H1 (cell line): ENCODE results near the gene PTPRD. TPM values are rescaled to one million over a fixed set of nuclear protein-coding genes. Genes with fewer than 3 reads are reported as not detected.

Experiments
- CTCF ChIA-PET: fragments of 300-600 bp; sonication (Branson Sonifier 250); formaldehyde crosslinking; loops from one replicate; lab custom pipeline; 2021; ENCODE audit not compliant: partially characterized antibody; lab: Charles Lee
- POLR2A ChIA-PET: fragments of 300-600 bp; sonication (Branson Sonifier 250); formaldehyde crosslinking; loops from one replicate; lab custom pipeline; 2021; ENCODE audit warnings: inconsistent platforms; ENCODE audit not compliant: partially characterized antibody; lab: Charles Lee
- DNase-seq, 2 experiments: peaks; one replicate each; pipeline versions ENCODE4 v3.0.0 to v3.0.0-alpha.2; 2010 to 2022; ENCODE audit warnings: low spot score in 2 of 2, low read depth in 1 of 2, mixed read lengths in 1 of 2
- FAIRE-seq: peaks from 2 replicates; lab custom pipeline; 2011; peaks lifted over from hg19 to GRCh38; lab: Jason Lieb, UNC
- H2AFZ ChIP-seq: 2 replicates; pipeline ENCODE4 v1.8.1; 2012; ENCODE audit warnings: low read length, inconsistent platforms
- H2AK5ac ChIP-seq: 2 replicates; pipeline ENCODE4 v1.6.1; 2013; ENCODE audit warnings: low read depth, low read length
- H2BK120ac ChIP-seq: replicated peaks from 2 replicates; pipeline ENCODE3; 2013; ENCODE audit warnings: low read depth, low read length, inconsistent platforms
- H2BK12ac ChIP-seq: 2 replicates; pipeline ENCODE4 v1.6.1; 2013; ENCODE audit warnings: low read depth, low read length
- H2BK15ac ChIP-seq: 2 replicates; pipeline ENCODE4 v1.6.1; 2013; ENCODE audit warnings: low read length
- H2BK20ac ChIP-seq: 2 replicates; pipeline ENCODE4 v1.6.1; 2013; ENCODE audit warnings: low read length
- H2BK5ac ChIP-seq: 2 replicates; pipeline ENCODE4 v1.6.1; 2013; ENCODE audit warnings: low read depth, low read length
- H3K14ac ChIP-seq: 2 replicates; pipeline ENCODE4 v1.6.1; 2013; ENCODE audit warnings: inconsistent platforms; ENCODE audit not compliant: insufficient read length
- H3K18ac ChIP-seq: 2 replicates; pipeline ENCODE4 v1.6.1; 2013; ENCODE audit warnings: low read length; ENCODE audit errors: extremely low read depth
- H3K23ac ChIP-seq: 2 replicates; pipeline ENCODE4 v1.6.1; 2013; ENCODE audit warnings: inconsistent platforms; ENCODE audit not compliant: insufficient read length
- H3K23me2 ChIP-seq: 2 replicates; pipeline ENCODE4 v1.6.1; 2013; ENCODE audit warnings: low read depth, low read length
- H3K27ac ChIP-seq: 2 replicates; pipeline ENCODE4 v1.6.1; 2011; ENCODE audit warnings: low read depth, low read length, inconsistent platforms
- H3K27me3 ChIP-seq, 4 experiments: replicated peaks in 1 of 4; 1 replicate in 1 of 4; 2 replicates in 3 of 4; pipeline versions ENCODE4 v1.6.1 to v1.8.1; 2011 to 2013; ENCODE audit warnings: low read length in 3 of 4, mild to moderate bottlenecking in 3 of 4, inconsistent platforms in 2 of 4, mixed read lengths in 2 of 4, moderate library complexity in 1 of 4; ENCODE audit not compliant: control insufficient read depth in 3 of 4, insufficient read depth in 3 of 4; ENCODE audit errors: extremely low read depth in 1 of 4
- H3K36me3 ChIP-seq, 4 experiments: 2 replicates each; pipeline versions ENCODE4 v1.6.1 to v1.8.1; 2011 to 2013; ENCODE audit warnings: mild to moderate bottlenecking in 4 of 4, low read length in 3 of 4, moderate library complexity in 2 of 4, control low read depth in 1 of 4, inconsistent platforms in 1 of 4; ENCODE audit not compliant: insufficient read depth in 4 of 4, control insufficient read depth in 2 of 4
- H3K4ac ChIP-seq: replicated peaks from 2 replicates; pipeline ENCODE3; 2013; ENCODE audit warnings: low read length, low read depth, mixed read lengths, inconsistent platforms; ENCODE audit not compliant: insufficient read length
- H3K4me1 ChIP-seq, 4 experiments: replicated peaks in 1 of 4; 1 replicate in 1 of 4; 2 replicates in 3 of 4; pipeline versions ENCODE4 v1.6.1 to v1.8.1; 2011 to 2013; ENCODE audit warnings: low read length in 3 of 4, inconsistent platforms in 2 of 4, mixed read lengths in 1 of 4; ENCODE audit not compliant: insufficient read depth in 4 of 4, control insufficient read depth in 3 of 4
- H3K4me2 ChIP-seq, 2 experiments: 2 replicates each; pipeline versions ENCODE4 v1.6.1 to v1.8.1; 2011 to 2013; ENCODE audit warnings: low read depth in 2 of 2, low read length in 2 of 2, control low read depth in 1 of 2, inconsistent platforms in 1 of 2, mild to moderate bottlenecking in 1 of 2; ENCODE audit not compliant: insufficient read depth in 1 of 2
- H3K4me3 ChIP-seq, 4 experiments: fragments of 200-600, 300-600 bp in 1 of 4; sonication (generic), shearing (Covaris generic), sonication (Bioruptor Twin) in 1 of 4; 2 replicates each; pipeline versions ENCODE4 v1.5.1 to v1.8.1; 2011 to 2016; ENCODE audit warnings: low read length in 4 of 4, low read depth in 3 of 4, control low read depth in 2 of 4, inconsistent platforms in 2 of 4, mild to moderate bottlenecking in 2 of 4, mixed read lengths in 1 of 4, moderate library complexity in 1 of 4; ENCODE audit not compliant: insufficient read depth in 2 of 4; ENCODE audit errors: extremely low read depth in 1 of 4
- H3K56ac ChIP-seq: replicated peaks from 2 replicates; pipeline ENCODE3; 2013; ENCODE audit warnings: low read depth, mild to moderate bottlenecking, mixed read lengths, low read length, inconsistent platforms; ENCODE audit not compliant: insufficient read length
- H3K79me1 ChIP-seq: 2 replicates; pipeline ENCODE4 v1.6.1; 2013; ENCODE audit warnings: low read depth, low read length, control low read depth
- H3K79me2 ChIP-seq, 2 experiments: 2 replicates each; pipeline versions ENCODE4 v1.6.1 to v1.8.1; 2012 to 2013; ENCODE audit warnings: low read length in 2 of 2, mild to moderate bottlenecking in 2 of 2, inconsistent platforms in 1 of 2; ENCODE audit not compliant: insufficient read depth in 2 of 2, control insufficient read depth in 1 of 2
- H3K9ac ChIP-seq, 4 experiments: replicated peaks in 1 of 4; 1 replicate in 1 of 4; 2 replicates in 3 of 4; pipeline versions ENCODE4 v1.6.1 to v1.8.1; 2011 to 2013; ENCODE audit warnings: low read depth in 3 of 4, low read length in 3 of 4, control low read depth in 2 of 4, mild to moderate bottlenecking in 2 of 4, moderate library complexity in 2 of 4, inconsistent platforms in 1 of 4; ENCODE audit errors: extremely low read depth in 1 of 4
- H3K9me3 ChIP-seq, 2 experiments: 2 replicates each; pipeline versions ENCODE4 v1.6.1 to v1.8.1; 2012 to 2013; ENCODE audit warnings: mild to moderate bottlenecking in 2 of 2, moderate library complexity in 2 of 2, control low read depth in 1 of 2, inconsistent platforms in 1 of 2, low read depth in 1 of 2, low read length in 1 of 2, mixed read lengths in 1 of 2; ENCODE audit not compliant: insufficient read depth in 2 of 2
- H4K20me1 ChIP-seq, 2 experiments: replicated peaks in 1 of 2; 2 replicates each; pipeline versions ENCODE3 to v1.8.1; 2011 to 2013; ENCODE audit warnings: inconsistent platforms in 2 of 2, low read length in 2 of 2, mild to moderate bottlenecking in 1 of 2; ENCODE audit not compliant: insufficient read depth in 2 of 2, control insufficient read depth in 1 of 2
- H4K5ac ChIP-seq: 2 replicates; pipeline ENCODE4 v1.6.1; 2013; ENCODE audit warnings: low read length, low read depth, mixed read lengths, inconsistent platforms; ENCODE audit not compliant: insufficient read length
- H4K8ac ChIP-seq: 2 replicates; pipeline ENCODE4 v1.8.0; 2013; ENCODE audit warnings: mild to moderate bottlenecking, moderate library complexity, low read length, inconsistent platforms; ENCODE audit not compliant: insufficient read depth; ENCODE audit errors: extremely low read depth
- H4K91ac ChIP-seq: replicated peaks from 2 replicates; pipeline ENCODE3; 2013; ENCODE audit warnings: low read length, mixed read lengths, inconsistent platforms; ENCODE audit not compliant: insufficient read length
- CHD7 ChIP-seq: fragments of 300-600 bp; sonication (generic); IDR thresholded peaks from 2 replicates; pipeline ENCODE4 v1.7.1; 2012; ENCODE audit warnings: low read length, moderate library complexity, mild to moderate bottlenecking, inconsistent platforms; ENCODE audit not compliant: insufficient replicate concordance
- polyA plus RNA-seq, 7 experiments: library from polyadenylated mRNA; depleted of rRNA in 3 of 7; stranded (reverse) in 5 of 7; unstranded in 2 of 7; fragments of >200 nt in 5 of 7; fragments of 200-250 nt in 2 of 7; gene quantifications; 1 replicate in 5 of 7; 2 replicates in 1 of 7; 4 replicates in 1 of 7; pipeline versions ENCODE4 v1.2.1 to v1.2.3, GENCODE V29; 2011 to 2013; ENCODE audit warnings: missing spikeins in 2 of 7, mixed read lengths in 2 of 7
- total RNA-seq: library from RNA; stranded (reverse); fragmentation: NEBNext Ultra II Directional; extraction: Animal tissue kit (Norgen Biotek cat#: 25700); gene quantifications from 2 replicates; pipeline ENCODE4 v1.2.1, GENCODE V29; 2021

PTPRD gene
- total and polyA plus RNA-seq, 2 of the 8 experiments (the other 6 are each of a cell fraction or from before 2014, with no cell fraction given): 17.2 to 77.0 TPM

- H4K91ac ChIP-seq: no peak overlapping the region
- H3K4ac ChIP-seq: no peak overlapping the region
- H2BK15ac ChIP-seq: no peak overlapping the region
- no peak overlapping the region for H3K23ac ChIP-seq
- H2BK120ac ChIP-seq: no peak overlapping the region
- H3K79me2 ChIP-seq: no peaks in the 10 kb centered on the region; a peak in 1 of 4 replicates
- H3K27me3 ChIP-seq: no peaks in the 10 kb centered on the region
- H3K4me1 ChIP-seq: 0 out of 7 replicates have a peak, but pooled peaks cover 0 to 2% (median 0%) of the 10 kb centered on the region in 4 experiments
- no peaks in the 10 kb centered on the region for H3K23me2 ChIP-seq
- no peak overlapping the region for H2BK12ac ChIP-seq
- H3K9me3 ChIP-seq: no peaks in the 10 kb centered on the region
- no peak overlapping the region for H3K14ac ChIP-seq
- no peak overlapping the region for H4K8ac ChIP-seq
- 0 out of 2 replicates have a peak, but pooled peaks cover 2% of the 10 kb centered on the region for H3K79me1 ChIP-seq
- H2BK5ac ChIP-seq: no peak overlapping the region
- DNase-seq (no peak), FAIRE-seq (no peak)
- ChIA-PET POLR2A (no interaction called here), CTCF (interaction anchor here (0.7 kb wide), 1 partner anchor 21 kb away, joined by 3 read pairs; no protein-coding TSS in a partner anchor)
- no peaks in the 10 kb centered on the region for H3K36me3 ChIP-seq
- no peaks in the 10 kb centered on the region for H4K20me1 ChIP-seq
- H3K4me2 ChIP-seq: no peak overlapping the region
- H3K27ac ChIP-seq: no peak overlapping the region; the same call in 1 of the 2 replicates
- H3K56ac ChIP-seq: no peak overlapping the region
- H3K4me3 ChIP-seq: no peak overlapping the region
- H2BK20ac ChIP-seq: no peak overlapping the region; the same call in 1 of the 2 replicates
- H2AFZ ChIP-seq: no peak overlapping the region
- H3K9ac ChIP-seq: no peak overlapping the region
- H2AK5ac ChIP-seq: no peak overlapping the region
- no peak overlapping the region for H3K18ac ChIP-seq
- H4K5ac ChIP-seq: no peak overlapping the region
- no peak for TF ChIP-seq CHD7
These were observed 1813.2 kb downstream of the PTPRD start for GRCh38 chr9:8799615-8800014.
